T-helper 2 cell treated with Interferon-gamma antibody and Interleukin-4, amounts not matched to agents 100 ng/mL and 5 ng/mL, for 36 hours (primary cell): ENCODE data around the gene ZBTB38. TPM values are rescaled to one million over a fixed set of nuclear protein-coding genes. Genes with fewer than 3 reads are reported as not detected.

Experiments used
- intact Hi-C: fragments of 100-400 bp; cut with micrococcal nuclease; formaldehyde crosslinking; loops from one replicate; pipeline ENCODE4 v1.15.1; 2023
- total RNA-seq: library from RNA; stranded (reverse); gene quantifications from 2 replicates; pipeline ENCODE4 v1.2.3, GENCODE V29; 2022

ZBTB38 gene
- total RNA-seq, 1 donor from 2014 or later: 19.7 TPM

- intact Hi-C loops: no loop called here
These were observed 18.4 kb downstream of the ZBTB38 start for GRCh38 chr3:141386611-141387111.

DNA sequence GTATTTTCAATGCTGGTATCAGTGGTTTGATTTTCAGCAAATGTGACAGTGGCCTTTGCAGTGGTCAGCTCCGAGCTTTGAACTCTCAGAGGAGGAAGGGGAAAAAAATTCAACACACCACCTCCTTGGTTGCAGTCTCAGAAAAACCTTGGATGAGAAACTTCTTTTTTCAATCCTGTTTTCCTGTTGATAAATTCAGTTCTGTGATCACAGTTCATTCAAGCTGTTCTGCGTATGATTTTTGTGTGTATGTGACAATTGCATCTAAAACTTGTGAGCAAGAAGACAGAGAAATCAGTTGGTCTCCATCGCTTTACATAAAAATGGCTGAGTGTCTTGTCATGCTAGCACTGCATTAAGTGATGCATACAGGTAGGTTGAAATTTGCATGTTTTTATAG lies 19.2 kb downstream of the ZBTB38 start:
- intact Hi-C loops: no loop called here

GRCh38 chr3:141388395-141388794 lies 20.1 kb downstream of the ZBTB38 start:
- intact Hi-C loops: no loop called here

DNA sequence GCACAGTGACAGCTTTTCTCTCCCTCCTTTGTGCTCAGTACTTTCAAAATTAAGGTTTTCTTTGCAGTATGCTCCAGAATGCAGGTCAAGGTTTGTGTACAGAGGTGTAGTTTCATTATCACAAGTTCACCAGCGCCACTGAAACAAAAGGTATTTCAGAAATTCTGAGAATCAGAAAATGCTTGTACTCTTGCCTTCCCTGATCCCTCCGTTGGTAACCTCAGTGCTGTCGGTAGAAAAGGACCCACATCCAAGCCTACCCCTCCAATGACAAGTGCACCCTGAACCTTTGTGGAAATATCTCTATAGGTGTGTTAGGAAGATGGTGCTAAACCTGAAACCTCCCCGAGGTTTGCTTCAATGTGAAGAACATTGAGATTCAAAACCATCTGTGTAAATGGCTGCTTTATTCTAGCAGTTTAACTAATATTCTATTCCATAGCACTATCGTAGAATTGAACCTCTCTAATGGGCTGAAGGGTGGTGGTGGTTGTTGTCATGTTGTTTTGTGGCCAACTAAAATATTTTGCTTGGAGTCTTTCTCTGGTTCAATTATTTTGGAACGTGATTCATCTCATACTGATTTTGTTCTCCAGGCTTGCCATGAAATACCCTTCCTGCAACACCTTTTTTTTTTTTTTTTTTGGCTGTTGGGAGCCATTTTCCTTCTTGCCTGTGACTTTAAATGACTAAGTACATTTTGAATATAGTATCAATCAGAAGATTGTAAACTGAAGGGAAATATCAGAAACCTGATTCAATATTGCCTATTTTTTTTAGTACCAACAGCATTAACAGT lies 20.7 kb downstream of the ZBTB38 start:
- intact Hi-C loops: no loop called here

GRCh38 chr3:141389703-141390102 lies 21.4 kb downstream of the ZBTB38 start:
- intact Hi-C loops: no loop called here

- intact Hi-C loops: no loop called here
These were observed 22.4 kb downstream of the ZBTB38 start for GRCh38 chr3:141390747-141391146.

DNA sequence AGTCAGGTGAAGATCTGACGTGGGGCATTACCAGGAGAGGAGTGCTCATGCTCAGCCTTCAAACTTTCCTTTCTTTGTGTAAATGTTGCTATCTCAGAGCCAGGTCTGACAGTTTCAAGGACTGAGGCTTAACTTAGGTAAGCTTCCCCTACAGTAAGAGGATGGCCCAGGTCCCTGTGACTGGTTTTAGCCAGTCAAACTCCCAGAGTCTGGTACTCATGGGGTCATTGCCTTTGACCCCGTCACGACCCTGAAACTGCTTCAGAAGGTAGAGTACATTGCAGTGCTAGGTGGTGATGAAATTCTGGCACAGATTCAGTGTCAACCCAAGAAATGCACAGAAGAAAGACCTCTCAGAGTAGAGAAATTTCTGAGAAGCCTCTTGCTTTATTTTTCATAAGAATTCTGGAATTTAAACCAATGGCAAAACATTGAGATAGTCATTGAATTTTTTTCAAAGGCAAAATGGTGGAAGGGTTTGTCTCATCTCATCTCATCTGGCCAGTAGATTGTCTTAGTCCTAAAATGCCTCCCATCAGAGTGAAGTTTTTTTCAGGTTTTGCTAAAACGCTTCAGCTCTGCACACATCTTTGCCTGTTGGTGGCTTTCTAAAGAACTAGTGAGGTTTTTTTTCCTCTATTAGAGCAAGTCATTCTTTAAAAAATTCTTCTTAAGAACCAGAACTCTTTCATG lies 23.1 kb downstream of the ZBTB38 start:
- intact Hi-C loops: no loop called here

DNA sequence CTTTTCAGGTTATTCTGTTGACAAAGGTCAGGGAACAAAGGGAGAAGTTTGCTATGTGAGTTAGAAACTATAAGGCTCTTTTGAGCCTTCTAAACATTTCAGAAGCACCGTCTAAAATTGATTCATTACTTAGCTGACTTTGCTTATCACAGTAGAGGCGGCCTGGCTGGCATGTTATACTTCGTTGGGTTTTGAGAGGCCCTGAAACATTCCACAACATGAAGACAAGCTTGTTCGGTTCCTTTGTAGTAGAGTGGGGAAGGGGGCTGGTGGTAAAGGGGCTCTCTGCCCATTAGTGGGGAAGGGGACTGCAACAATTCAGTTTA lies 23.6 kb downstream of the ZBTB38 start:
- intact Hi-C loops: no loop called here

DNA sequence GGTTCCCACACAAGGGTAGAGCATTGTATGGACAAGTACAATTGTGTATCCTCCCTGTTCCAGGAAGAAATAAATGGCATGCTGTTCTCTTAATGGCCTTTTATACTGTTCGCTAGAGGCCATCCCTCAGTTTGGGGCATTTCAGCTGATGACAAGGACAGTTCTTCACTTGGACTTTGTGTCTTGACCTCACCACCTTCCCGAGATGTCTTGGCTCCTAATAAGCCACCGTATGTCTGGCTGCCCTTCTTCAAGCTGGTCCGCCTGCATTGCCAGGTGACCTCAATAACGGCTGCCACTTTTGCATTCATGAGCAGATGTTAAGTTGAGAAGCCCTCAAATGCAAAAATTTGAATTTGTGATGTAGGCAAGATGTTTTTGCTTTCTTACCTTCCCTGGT lies 24.1 kb downstream of the ZBTB38 start:
- intact Hi-C loops: no loop called here

- intact Hi-C loops: no loop called here
These were observed 24.8 kb downstream of the ZBTB38 start for GRCh38 chr3:141392897-141393734.

DNA sequence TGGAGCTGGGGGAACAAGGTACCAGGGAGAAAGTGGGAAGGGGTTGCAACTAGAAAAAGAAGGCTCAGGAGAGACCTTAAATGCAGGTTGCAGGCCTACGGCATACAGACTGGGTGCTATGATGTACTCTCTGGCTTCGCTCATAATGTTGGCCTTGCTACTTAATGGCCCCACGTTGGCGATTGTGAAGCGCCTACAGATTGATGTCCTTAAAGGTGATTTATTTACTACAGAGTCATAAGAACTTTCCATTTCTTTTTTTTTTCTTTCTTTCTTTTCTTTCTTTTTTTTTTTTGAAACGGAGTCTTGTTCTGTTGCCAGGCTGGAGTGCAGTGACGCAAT lies 25.4 kb downstream of the ZBTB38 start:
- intact Hi-C loops: no loop called here

DNA sequence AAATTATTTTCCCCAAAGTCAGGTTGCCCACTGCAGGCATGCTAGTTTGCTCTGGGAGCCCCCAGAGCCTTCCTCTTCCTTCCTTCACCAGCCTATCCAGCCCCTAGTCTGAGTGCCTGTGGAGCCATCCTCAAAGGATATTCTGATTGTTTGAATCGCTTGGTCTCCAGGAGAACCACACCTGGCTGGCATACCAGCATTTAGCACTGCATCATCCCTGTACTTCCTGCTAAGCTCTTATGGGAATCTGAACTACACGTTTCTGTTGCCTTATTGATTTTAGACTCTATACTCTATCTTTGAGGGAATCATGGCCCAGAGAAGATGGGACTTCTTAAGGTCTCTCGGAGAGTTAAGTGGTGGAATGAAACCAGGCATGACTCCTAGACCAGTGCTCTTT lies 26.3 kb downstream of the ZBTB38 start:
- intact Hi-C loops: no loop called here

- intact Hi-C loops: no loop called here
These were observed 26.8 kb downstream of the ZBTB38 start for GRCh38 chr3:141395005-141395589.

GRCh38 chr3:141397996-141398395 lies 29.7 kb downstream of the ZBTB38 start:
- intact Hi-C loops: no loop called here

GRCh38 chr3:141399200-141399599 lies 30.9 kb downstream of the ZBTB38 start:
- intact Hi-C loops: no loop called here

GRCh38 chr3:141400073-141400971 lies 32.0 kb downstream of the ZBTB38 start:
- intact Hi-C loops: loop anchor here (5.0 kb wide), 2 partner anchors 33 to 42 kb away; partner anchors contain the start of gene ZBTB38

- intact Hi-C loops: loop anchor here (5.0 kb wide), 2 partner anchors 34 to 41 kb away; partner anchors contain the start of gene ZBTB38
These were observed 32.8 kb downstream of the ZBTB38 start for GRCh38 chr3:141401095-141401494.

- intact Hi-C loops: loop anchor here (1.0 to 5.0 kb wide), 4 partner anchors 9 to 91 kb away; partner anchors contain the start of gene ZBTB38
These were observed 33.5 kb downstream of the ZBTB38 start for GRCh38 chr3:141401573-141402475.
